Measurements from ENCODE around the gene ZC3H6. TPM values are rescaled to one million over a fixed set of nuclear protein-coding genes. Genes with fewer than 3 reads are reported as not detected.

Gene ZC3H6
- total RNA-seq, 1 donor from 2014 or later, result 16.6 TPM

DNA sequence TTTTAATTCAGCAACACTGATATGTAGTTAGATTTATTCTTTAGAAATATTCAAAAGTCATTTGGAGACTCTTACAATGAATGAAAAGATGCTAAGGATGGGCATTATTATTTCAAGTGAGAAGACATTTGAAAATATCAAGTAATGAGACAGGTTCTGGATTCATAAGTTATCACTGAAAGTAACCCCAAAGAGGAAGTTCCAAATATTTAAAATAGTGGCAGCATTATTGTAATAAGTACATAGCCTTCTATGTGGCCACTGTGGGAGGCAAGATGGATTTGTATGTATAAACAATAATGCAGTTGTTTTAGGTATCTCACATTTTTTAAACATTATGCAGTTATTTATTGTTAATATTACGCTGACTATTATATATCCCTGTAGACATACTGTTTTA lies 29.7 kb downstream of the ZC3H6 start:
- no peak overlapping the region for H3K4me3 ChIP-seq
- H3K9me3 ChIP-seq, result no peaks in the 10 kb centered on the region
- H3K36me3 ChIP-seq, result peaks cover 26% of the 10 kb centered on the region
- TF ChIP-seq, protein P1, sequence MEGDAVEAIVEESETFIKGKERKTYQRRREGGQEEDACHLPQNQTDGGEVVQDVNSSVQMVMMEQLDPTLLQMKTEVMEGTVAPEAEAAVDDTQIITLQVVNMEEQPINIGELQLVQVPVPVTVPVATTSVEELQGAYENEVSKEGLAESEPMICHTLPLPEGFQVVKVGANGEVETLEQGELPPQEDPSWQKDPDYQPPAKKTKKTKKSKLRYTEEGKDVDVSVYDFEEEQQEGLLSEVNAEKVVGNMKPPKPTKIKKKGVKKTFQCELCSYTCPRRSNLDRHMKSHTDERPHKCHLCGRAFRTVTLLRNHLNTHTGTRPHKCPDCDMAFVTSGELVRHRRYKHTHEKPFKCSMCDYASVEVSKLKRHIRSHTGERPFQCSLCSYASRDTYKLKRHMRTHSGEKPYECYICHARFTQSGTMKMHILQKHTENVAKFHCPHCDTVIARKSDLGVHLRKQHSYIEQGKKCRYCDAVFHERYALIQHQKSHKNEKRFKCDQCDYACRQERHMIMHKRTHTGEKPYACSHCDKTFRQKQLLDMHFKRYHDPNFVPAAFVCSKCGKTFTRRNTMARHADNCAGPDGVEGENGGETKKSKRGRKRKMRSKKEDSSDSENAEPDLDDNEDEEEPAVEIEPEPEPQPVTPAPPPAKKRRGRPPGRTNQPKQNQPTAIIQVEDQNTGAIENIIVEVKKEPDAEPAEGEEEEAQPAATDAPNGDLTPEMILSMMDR (IDR thresholded peaks at IDR 0.05), result no peak
- ATAC-seq (no peak), DNase-seq (no peak)
- no peaks in the 10 kb centered on the region for H3K27me3 ChIP-seq
- no peak overlapping the region for H3K27ac ChIP-seq
- H3K4me1 ChIP-seq, result no peaks in the 10 kb centered on the region
- intact Hi-C loops (cut with DNase I), result no loop called here

DNA sequence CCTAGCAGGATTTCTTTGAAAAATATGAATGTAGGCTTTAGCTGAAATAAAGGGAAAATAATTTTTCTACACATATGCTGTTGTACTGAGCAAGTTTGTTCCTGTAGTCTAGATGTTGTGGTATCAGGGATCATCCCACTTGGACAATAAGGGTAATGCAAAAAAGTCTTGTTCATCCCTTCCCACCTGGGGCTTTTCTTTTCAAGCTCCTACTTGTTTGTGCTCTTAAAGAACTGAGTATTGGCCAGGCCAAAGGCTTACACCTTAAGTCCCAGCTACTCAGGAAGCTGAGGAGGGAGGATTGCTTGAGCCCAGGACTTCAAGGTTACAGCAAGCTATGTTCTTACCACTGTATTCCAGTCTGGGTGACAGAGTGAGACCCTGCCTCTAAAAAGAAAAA lies 35.5 kb downstream of the ZC3H6 start:
- Histone ChIP-seq H3K36me3 (peaks cover 50% of the 10 kb centered on the region), H3K4me1 (no peaks in the 10 kb centered on the region), H3K4me3 (no peak overlapping the region), H3K9me3 (no peaks in the 10 kb centered on the region), H3K27ac (no peak overlapping the region), H3K27me3 (no peaks in the 10 kb centered on the region)
- TF ChIP-seq, protein P1 (IDR thresholded peaks at IDR 0.05), result no peak
- intact Hi-C loops (cut with DNase I), result no loop called here
- DNase-seq (no peak), ATAC-seq (no peak)

DNA sequence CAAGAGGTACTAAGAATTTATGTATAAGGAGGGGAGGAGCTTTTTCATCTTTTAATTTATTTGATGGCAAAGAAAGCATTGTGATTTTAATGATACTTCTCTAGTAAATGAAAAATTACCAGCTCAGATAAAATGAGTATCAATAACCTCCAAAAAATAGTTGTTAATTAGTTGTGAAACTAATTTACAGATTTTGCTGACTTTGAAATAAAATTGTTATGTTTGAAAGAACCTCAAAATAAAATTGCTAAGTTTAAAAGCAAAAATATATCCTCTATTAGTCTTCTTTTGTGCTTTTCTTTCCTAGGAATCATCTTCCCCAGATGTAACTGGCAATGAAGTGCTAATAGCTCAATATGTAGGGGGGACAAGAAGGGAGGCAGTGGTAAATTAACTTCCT lies 36.5 kb downstream of the ZC3H6 start:
- peaks cover 50% of the 10 kb centered on the region for H3K36me3 ChIP-seq
- intact Hi-C loops (cut with DNase I), result no loop called here
- ATAC-seq, result no peak
- no peak overlapping the region for H3K4me3 ChIP-seq
- no peak overlapping the region for H3K27ac ChIP-seq
- no peaks in the 10 kb centered on the region for H3K9me3 ChIP-seq
- DNase-seq, result no peak
- no peaks in the 10 kb centered on the region for H3K27me3 ChIP-seq
- TF ChIP-seq, protein P1 (IDR thresholded peaks at IDR 0.05), result no peak
- H3K4me1 ChIP-seq, result no peaks in the 10 kb centered on the region

DNA sequence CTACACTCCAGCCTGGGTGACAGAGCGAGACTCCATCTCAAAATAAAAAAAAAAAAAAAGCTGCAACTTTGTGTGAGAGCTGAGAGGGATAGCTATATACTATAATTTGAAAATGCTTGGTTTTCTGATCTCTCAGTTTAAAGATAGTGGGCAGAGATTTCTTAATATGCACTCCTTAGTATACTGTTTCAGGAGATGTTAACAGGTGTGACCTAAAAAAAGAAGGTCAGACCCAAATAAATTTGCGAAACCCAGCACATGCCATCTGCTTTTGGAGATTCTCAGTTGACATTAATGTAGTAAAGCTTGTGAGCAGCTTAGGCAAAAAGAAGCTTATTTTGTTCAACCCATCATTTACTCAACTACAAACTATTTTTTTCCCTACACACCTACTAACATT lies 37.4 kb downstream of the ZC3H6 start:
- H3K27ac ChIP-seq, result no peak overlapping the region
- H3K4me1 ChIP-seq, result no peaks in the 10 kb centered on the region
- no peak overlapping the region for H3K4me3 ChIP-seq
- TF ChIP-seq, protein P1 (IDR thresholded peaks at IDR 0.05), result no peak
- DNase-seq (no peak), ATAC-seq (no peak)
- no peaks in the 10 kb centered on the region for H3K9me3 ChIP-seq
- peaks cover 51% of the 10 kb centered on the region for H3K36me3 ChIP-seq
- intact Hi-C loops (cut with DNase I), result no loop called here
- no peaks in the 10 kb centered on the region for H3K27me3 ChIP-seq

DNA sequence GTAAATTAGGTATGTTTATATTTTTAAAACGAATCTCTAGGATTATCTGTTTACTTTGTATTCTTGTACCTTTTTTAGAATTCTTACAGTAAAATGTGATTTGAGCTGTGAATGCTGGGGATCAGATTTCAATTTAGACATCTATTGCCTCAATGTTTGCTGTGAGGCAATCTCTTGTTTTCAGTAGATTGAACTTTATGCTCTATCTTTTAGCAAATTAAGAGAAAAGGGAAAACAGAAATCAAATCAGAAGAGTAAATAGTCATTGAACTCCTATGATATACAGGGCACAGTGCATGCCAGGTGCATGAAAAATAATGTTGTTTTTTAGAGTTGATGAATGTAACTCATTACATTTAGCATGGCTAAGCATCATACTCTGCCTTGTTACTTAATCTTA lies 39.5 kb downstream of the ZC3H6 start:
- Histone ChIP-seq H3K36me3 (peaks cover 44% of the 10 kb centered on the region), H3K4me3 (no peak overlapping the region), H3K27me3 (no peaks in the 10 kb centered on the region), H3K4me1 (no peaks in the 10 kb centered on the region), H3K27ac (no peak overlapping the region), H3K9me3 (no peaks in the 10 kb centered on the region)
- DNase-seq (no peak), ATAC-seq (no peak)
- TF ChIP-seq, protein P1 (IDR thresholded peaks at IDR 0.05), result no peak
- intact Hi-C loops (cut with DNase I), result no loop called here
